ENCODE data around the gene FAM117A. TPM values are rescaled to one million over a fixed set of nuclear protein-coding genes. Genes with fewer than 3 reads are reported as not detected.
"Not testable (repeated sequence)": the region's sequence is repeated elsewhere in the genome, so short reads cannot be mapped to it uniquely, and the experiment has no call there.

Gene FAM117A
- polyA plus RNA-seq, 1 donor from 2014 or later = 81.6 TPM

GRCh38 chr17:49676276-49676868, 87.6 kb downstream of the FAM117A start:
- Mint-ChIP-seq H3K27me3 (no peaks in the 10 kb centered on the region), H3K27ac (peak overlapping the region; percentile 92 to 100 (median 99)), H3K4me1 (peaks cover 24 to 39% (median 29%) of the 10 kb centered on the region in 3 donors), H3K9me3 (no peaks in the 10 kb centered on the region), H3K36me3 (peaks cover 4% of the 10 kb centered on the region), H3K4me3 (peak overlapping the region; percentile 90 to 98 (median 94))

DNA sequence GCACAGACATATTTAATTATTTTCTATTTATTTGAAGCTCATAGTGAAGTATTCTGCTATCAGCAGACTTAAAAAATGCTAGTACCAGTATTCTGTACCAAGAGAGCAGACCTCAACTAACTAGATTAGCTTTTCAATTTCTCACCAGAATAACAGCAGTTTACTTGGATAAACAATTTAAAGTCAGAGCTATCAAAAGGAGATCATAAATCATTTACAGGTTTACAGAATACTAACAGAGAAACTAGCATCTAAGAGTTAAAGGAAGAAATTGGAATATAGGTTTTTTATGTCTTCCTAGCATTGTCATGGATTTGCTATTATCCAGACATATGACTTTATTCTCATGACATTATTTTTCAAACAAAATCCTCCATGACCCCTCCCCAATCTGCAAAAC, 89.4 kb downstream of the FAM117A start:
- Mint-ChIP-seq H3K27ac (peak overlapping the region; percentile 92 to 100 (median 99)), H3K4me1 (peaks cover 24 to 48% (median 32%) of the 10 kb centered on the region in 3 donors), H3K9me3 (no peaks in the 10 kb centered on the region), H3K27me3 (no peaks in the 10 kb centered on the region), H3K4me3 (peak overlapping the region in 2 of 4 donors; percentile 81 to 90), H3K36me3 (peaks cover 4% of the 10 kb centered on the region)

DNA sequence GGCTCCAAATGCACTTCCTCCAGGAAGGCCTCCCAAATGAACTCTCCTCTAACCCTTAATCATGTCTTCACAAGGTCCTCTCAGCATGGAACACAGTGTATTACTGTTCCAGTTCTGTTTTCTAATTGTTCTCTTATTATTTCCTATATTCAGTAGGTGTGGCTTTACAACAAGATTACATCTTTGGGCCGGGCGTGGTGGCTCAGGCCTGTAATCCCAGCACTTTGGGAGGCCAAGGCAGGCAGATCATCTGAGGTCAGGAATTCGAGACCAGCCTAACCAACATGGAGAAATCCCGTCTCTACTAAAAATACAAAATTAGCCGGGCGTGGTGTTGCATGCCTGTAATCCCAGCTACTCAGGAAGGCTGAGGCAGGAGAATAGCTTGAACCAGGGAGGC, 90.3 kb downstream of the FAM117A start:
- H3K9me3 Mint-ChIP-seq, H3K27me3 Mint-ChIP-seq, H3K36me3 Mint-ChIP-seq, H3K4me3 Mint-ChIP-seq: not testable (repeated sequence)
- H3K27ac Mint-ChIP-seq = peak overlapping the region in 2 of 3 donors; percentile 49 to 92
- H3K4me1 Mint-ChIP-seq = peaks cover 24 to 48% (median 32%) of the 10 kb centered on the region in 3 donors

GRCh38 chr17:49670641-49671040, 93.3 kb downstream of the FAM117A start:
- Mint-ChIP-seq H3K9me3 (no peaks in the 10 kb centered on the region), H3K4me3 (peak overlapping the region in 1 of 4 donors; percentile 22), H3K36me3 (peaks cover 4% of the 10 kb centered on the region), H3K27me3 (no peaks in the 10 kb centered on the region), H3K4me1 (peaks cover 13 to 32% (median 20%) of the 10 kb centered on the region in 3 donors), H3K27ac (peak overlapping the region; percentile 45 to 78 (median 71))

DNA sequence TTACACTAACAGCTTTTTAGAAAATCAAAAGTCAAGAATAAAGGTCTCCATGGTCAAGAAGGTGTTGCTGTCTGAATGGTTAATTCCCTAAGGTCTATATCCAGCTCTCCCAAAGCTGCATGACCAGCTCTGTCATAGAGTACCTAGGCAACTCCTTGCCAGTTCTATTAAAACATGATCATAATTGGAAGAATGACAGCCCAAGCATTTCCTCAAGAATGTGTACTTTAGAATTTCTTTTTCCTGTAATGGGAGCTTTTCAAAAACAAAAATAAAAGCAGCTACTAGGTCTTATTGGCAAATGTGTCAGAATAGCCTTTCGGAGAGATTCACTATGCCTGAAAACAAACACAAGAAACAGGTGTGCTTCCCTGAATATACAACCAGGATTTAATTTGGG, 93.9 kb downstream of the FAM117A start:
- H3K36me3 Mint-ChIP-seq = peaks cover 2% of the 10 kb centered on the region
- no peaks in the 10 kb centered on the region for H3K9me3 Mint-ChIP-seq
- no peak overlapping the region for H3K4me3 Mint-ChIP-seq
- H3K27ac Mint-ChIP-seq = peak overlapping the region; percentile 45 to 71 (median 71)
- peaks cover 10 to 28% (median 19%) of the 10 kb centered on the region in 3 donors for H3K4me1 Mint-ChIP-seq
- no peaks in the 10 kb centered on the region for H3K27me3 Mint-ChIP-seq

GRCh38 chr17:49667854-49668253, 96.1 kb downstream of the FAM117A start:
- Mint-ChIP-seq H3K36me3 (no peaks in the 10 kb centered on the region), H3K27me3 (no peaks in the 10 kb centered on the region), H3K4me1 (peaks cover 15 to 28% (median 16%) of the 10 kb centered on the region in 3 donors), H3K4me3 (no peak overlapping the region), H3K9me3 (no peaks in the 10 kb centered on the region), H3K27ac (no peak overlapping the region)

GRCh38 chr17:49664706-49665211, 99.2 kb downstream of the FAM117A start:
- H3K4me3 Mint-ChIP-seq = peak overlapping the region in 1 of 4 donors; percentile 0
- H3K36me3 Mint-ChIP-seq = peaks cover 4% of the 10 kb centered on the region
- H3K27ac Mint-ChIP-seq = peak overlapping the region in 1 of 3 donors; percentile 33
- H3K27me3 Mint-ChIP-seq = no peaks in the 10 kb centered on the region
- peaks cover 19 to 34% (median 28%) of the 10 kb centered on the region in 3 donors for H3K4me1 Mint-ChIP-seq
- no peaks in the 10 kb centered on the region for H3K9me3 Mint-ChIP-seq

Other genes starting within 250 kb of the FAM117A start
- gene NXPH3, start 188.3 kb downstream of the FAM117A start, polyA plus RNA-seq = not detected
- 90.5 TPM for gene SPOP, start 86.0 kb downstream of the FAM117A start, polyA plus RNA-seq
- gene SLC35B1, start 56.2 kb downstream of the FAM117A start, polyA plus RNA-seq = 27.7 TPM
- 48.6 TPM for gene KAT7, start 24.6 kb upstream of the FAM117A start, polyA plus RNA-seq
- not detected for gene TAC4, start 83.9 kb upstream of the FAM117A start, polyA plus RNA-seq
- not detected for gene DLX4, start 205.1 kb upstream of the FAM117A start, polyA plus RNA-seq
- gene DLX3, start 231.1 kb upstream of the FAM117A start, polyA plus RNA-seq = not detected

All from IgD-negative memory B cell (primary cell).